Right lobe of liver (tissue), 4 donors: ENCODE results near the gene SRP14.

Source experiments
- CTCF ChIP-seq, 4 donors: fragments of 200-600 bp in 3 of 4; fragments of 450-650 bp in 1 of 4; IDR thresholded peaks; one replicate each; pipeline versions ENCODE4 v1.5.1 to v1.8.0; 2016 to 2022; ENCODE audit warnings: antibody characterized with exemption in 4 of 4, mild to moderate bottlenecking in 2 of 4
- POLR2A ChIP-seq: fragments of 450-650 bp; IDR thresholded peaks from one replicate; pipeline ENCODE4 v1.6.1; 2017; ENCODE audit warnings: antibody characterized with exemption, mild to moderate bottlenecking
- donor health status: DM: no; HTN: no; CAD: no.
- donor health status: DM: no; HTN: no; CAD: no.
- donor health status: DM: no; HTN: yes; CAD: no.

- TF ChIP-seq CTCF (IDR thresholded peaks at IDR 0.05) (no peak), POLR2A (no peak)
These were observed 33.4 kb upstream of the SRP14 start for GRCh38 chr15:40072216-40072990.
